GM21786 (cell line): ENCODE data around the gene CDH6.
"Not testable (repeated sequence)": the region's sequence is repeated elsewhere in the genome, so short reads cannot be mapped to it uniquely, and the experiment has no call there.

Experiments
- ATAC-seq: cut with Tn5 transposase; IDR thresholded peaks from one replicate; pipeline ENCODE4 v1.9.1; 2021; ENCODE audit not compliant: unreplicated experiment

The CDH6 gene

GRCh38 chr5:31322946-31323345 lies 129.5 kb downstream of the CDH6 start:
- ATAC-seq, result no peak

- ATAC-seq, result no peak
Measured at GRCh38 chr5:31324842-31325241, 131.4 kb downstream of the CDH6 start.

GRCh38 chr5:31328040-31328733 lies 134.7 kb downstream of the CDH6 start:
- no peak for ATAC-seq

GRCh38 chr5:31329715-31330114 lies 136.2 kb downstream of the CDH6 start:
- ATAC-seq, result no peak

GRCh38 chr5:31332160-31332559 lies 138.7 kb downstream of the CDH6 start:
- ATAC-seq, result no peak

- ATAC-seq, result no peak
Measured at GRCh38 chr5:31333475-31333874, 140.0 kb downstream of the CDH6 start.

- no peak for ATAC-seq
Measured at GRCh38 chr5:31334061-31334860, 140.8 kb downstream of the CDH6 start.

GRCh38 chr5:31335456-31335855 lies 142.0 kb downstream of the CDH6 start:
- ATAC-seq, result no peak

GRCh38 chr5:31343946-31344345 lies 150.5 kb downstream of the CDH6 start:
- ATAC-seq, result no peak

- ATAC-seq, result no peak
Measured at GRCh38 chr5:31346896-31347551, 153.5 kb downstream of the CDH6 start.

GRCh38 chr5:31347552-31347905 lies 154.0 kb downstream of the CDH6 start:
- ATAC-seq, result no peak

- no peak for ATAC-seq
Measured at GRCh38 chr5:31350395-31350794, 156.9 kb downstream of the CDH6 start.

GRCh38 chr5:31355337-31355736 lies 161.9 kb downstream of the CDH6 start:
- ATAC-seq, result no peak

GRCh38 chr5:31357038-31357437 lies 163.6 kb downstream of the CDH6 start:
- ATAC-seq, result no peak

- ATAC-seq, result no peak
Measured at GRCh38 chr5:31359839-31360238, 166.4 kb downstream of the CDH6 start.

GRCh38 chr5:31361234-31361633 lies 167.7 kb downstream of the CDH6 start:
- no peak for ATAC-seq

GRCh38 chr5:31361704-31362528 lies 168.4 kb downstream of the CDH6 start:
- ATAC-seq, result not testable (repeated sequence)

- no peak for ATAC-seq
Measured at GRCh38 chr5:31362529-31362900, 169.0 kb downstream of the CDH6 start.

- ATAC-seq, result no peak
Measured at GRCh38 chr5:31362931-31363568, 169.6 kb downstream of the CDH6 start.

- no peak for ATAC-seq
Measured at GRCh38 chr5:31364881-31365636, 171.6 kb downstream of the CDH6 start.
